Upper lobe of right lung (tissue), 1 donor: ENCODE data around the gene CAPN14. TPM values are rescaled to one million over a fixed set of nuclear protein-coding genes. Genes with fewer than 3 reads are reported as not detected.

Experiments used
- ATAC-seq: fragments of 200-7000 bp; cut with Tn5 transposase; one replicate; pipeline ENCODE4 v1.9.1; 2020; ENCODE audit warnings: mild to moderate bottlenecking, moderate library complexity
- DNase-seq: peaks from one replicate; pipeline ENCODE4 v3.0.0-alpha.2; 2020
- H3K27ac ChIP-seq: fragments of 200-600 bp; one replicate; pipeline ENCODE4 v1.8.0; 2022
- H3K27me3 ChIP-seq: fragments of 200-600 bp; one replicate; pipeline ENCODE4 v1.8.0; 2022; ENCODE audit warnings: mild to moderate bottlenecking
- H3K36me3 ChIP-seq: fragments of 200-600 bp; one replicate; pipeline ENCODE4 v1.8.0; 2022
- H3K4me1 ChIP-seq: fragments of 200-600 bp; one replicate; pipeline ENCODE4 v1.8.0; 2022
- H3K4me3 ChIP-seq: fragments of 200-600 bp; one replicate; pipeline ENCODE4 v1.8.0; 2022; ENCODE audit warnings: mild to moderate bottlenecking
- H3K9me3 ChIP-seq: fragments of 200-600 bp; one replicate; pipeline ENCODE4 v1.8.0; 2022
- CTCF ChIP-seq: fragments of 200-600 bp; IDR thresholded peaks from one replicate; pipeline ENCODE4 v1.8.0; 2022; ENCODE audit warnings: antibody characterized with exemption
- intact Hi-C: fragments of 100-400 bp; cut with DNase I; formaldehyde crosslinking; loops from one replicate; pipeline ENCODE4 v1.11.0; 2022
- long read RNA-seq: library from polyadenylated mRNA; unstranded; transcript quantifications from one replicate; pipeline ENCODE4 v2.0.0, GENCODE V29; 2021
- total RNA-seq: library from RNA; stranded (reverse); fragmentation: NEBNext Ultra II Directional; extraction: Animal tissue kit (Norgen Biotek cat#: 25700); gene quantifications from one replicate; pipeline ENCODE4 v1.2.1, GENCODE V29; 2021
- donor health status: DM: no; HTN: yes; CAD: no; lungs with severe emphysema.

CAPN14 gene
- total RNA-seq, result 0.26 TPM
- long read RNA-seq, partial matches to known transcripts, result 0 of 2 reads
- long read RNA-seq, other reads (novel, unspliced or antisense), result 2 of 2 reads

GRCh38 chr2:31217465-31218200, at the start of gene CAPN14:
TSS of gene CAPN14 (minus strand) at chr2:31217515. CDS start at chr2:31205447, 12,068 bp downstream.
- Histone ChIP-seq H3K27me3 (no peaks in the 10 kb centered on the region), H3K27ac (no peak within 1 kb of the TSS), H3K4me1 (no peaks in the 10 kb centered on the region), H3K4me3 (no peak within 1 kb of the TSS), H3K9me3 (no peaks in the 10 kb centered on the region), H3K36me3 (no peaks in the 10 kb centered on the region)
- no peak for TF ChIP-seq CTCF
- DNase-seq (no peak), ATAC-seq (no peak)
- intact Hi-C loops, result no loop called here

GRCh38 chr2:31266804-31267203, 49.5 kb upstream of the CAPN14 start:
- intact Hi-C loops, result no loop called here
- Histone ChIP-seq H3K9me3 (no peaks in the 10 kb centered on the region), H3K36me3 (no peaks in the 10 kb centered on the region), H3K4me3 (no peak overlapping the region), H3K27me3 (no peaks in the 10 kb centered on the region), H3K4me1 (no peaks in the 10 kb centered on the region), H3K27ac (no peak overlapping the region)
- no peak for TF ChIP-seq CTCF
- DNase-seq, result no peak
- no peak for ATAC-seq

DNA sequence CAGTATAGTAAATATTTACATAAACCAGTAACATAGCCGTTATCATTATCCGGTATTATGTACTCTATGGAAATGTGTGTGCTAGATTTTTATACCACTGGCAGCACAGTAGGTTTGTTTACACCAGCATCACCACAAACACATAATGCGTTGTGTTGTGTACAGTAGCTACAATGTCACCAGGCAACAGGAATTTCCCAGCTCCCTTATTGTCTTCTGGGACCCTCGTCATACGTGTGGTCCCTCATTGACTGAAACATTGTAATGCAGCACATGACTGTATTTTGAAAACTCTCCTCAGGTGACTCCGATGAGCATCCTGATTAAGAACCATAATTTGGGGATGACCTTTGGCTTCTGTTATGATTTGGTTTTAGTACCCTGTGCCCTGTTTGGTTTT, 47.9 kb upstream of the CAPN14 start:
- TF ChIP-seq CTCF, result no peak
- H3K9me3 ChIP-seq, result no peaks in the 10 kb centered on the region
- intact Hi-C loops, result no loop called here
- no peak overlapping the region for H3K4me3 ChIP-seq
- ATAC-seq (no peak), DNase-seq (no peak)
- H3K36me3 ChIP-seq, result no peaks in the 10 kb centered on the region
- no peak overlapping the region for H3K27ac ChIP-seq
- H3K4me1 ChIP-seq, result no peaks in the 10 kb centered on the region
- H3K27me3 ChIP-seq, result no peaks in the 10 kb centered on the region

DNA sequence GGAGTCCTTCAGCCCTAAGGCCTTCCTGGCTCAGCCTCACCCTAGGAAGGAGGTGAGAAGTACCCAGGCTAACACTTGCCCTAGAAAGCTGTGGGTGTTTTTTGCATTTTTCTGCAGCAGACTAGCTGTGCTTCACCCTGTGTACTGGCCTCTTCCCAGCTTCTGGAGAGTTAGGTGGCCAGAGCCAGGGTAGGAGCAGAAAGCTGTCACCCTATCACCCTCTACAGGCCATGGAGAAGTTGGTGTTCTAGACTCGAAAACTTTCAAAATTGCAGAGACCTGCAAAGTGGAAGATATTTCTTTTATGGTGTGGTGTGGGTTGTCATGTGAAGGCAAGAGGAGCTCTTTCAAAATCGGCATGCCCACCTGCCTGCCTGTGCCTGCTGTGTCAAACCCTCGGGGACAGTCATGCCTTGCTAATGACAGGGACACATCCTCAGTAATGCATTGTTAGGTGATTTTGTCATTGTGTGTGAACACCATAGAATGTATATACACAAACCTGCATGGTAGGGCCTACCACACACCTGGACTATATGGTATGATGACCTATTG, 46.4 kb upstream of the CAPN14 start:
- H3K36me3 ChIP-seq, result no peaks in the 10 kb centered on the region
- intact Hi-C loops, result no loop called here
- H3K4me1 ChIP-seq, result no peaks in the 10 kb centered on the region
- no peak overlapping the region for H3K27ac ChIP-seq
- no peak overlapping the region for H3K4me3 ChIP-seq
- ATAC-seq (no peak), DNase-seq (no peak)
- H3K27me3 ChIP-seq, result no peaks in the 10 kb centered on the region
- H3K9me3 ChIP-seq, result no peaks in the 10 kb centered on the region
- no peak for TF ChIP-seq CTCF

DNA sequence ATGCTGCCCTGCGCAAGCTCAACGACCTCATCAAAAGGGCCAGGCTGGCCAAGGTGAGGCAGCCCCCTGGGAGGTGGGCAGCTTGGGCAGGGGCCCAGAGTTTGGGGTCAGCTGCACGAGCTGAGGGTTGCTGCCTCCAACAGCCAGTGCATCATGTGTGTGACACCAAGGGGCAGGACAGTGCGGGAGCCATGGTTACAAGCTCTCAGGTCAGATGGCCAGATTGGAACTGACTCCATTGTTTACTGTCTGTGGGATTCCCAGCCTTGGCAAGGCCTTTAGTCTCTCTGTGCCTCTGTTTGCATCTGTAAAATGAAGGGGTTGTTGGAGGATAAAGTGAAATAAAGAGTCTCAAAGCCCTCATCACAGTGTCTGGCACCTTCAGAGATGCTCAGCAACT, 43.6 kb upstream of the CAPN14 start:
- Histone ChIP-seq H3K27me3 (no peaks in the 10 kb centered on the region), H3K4me3 (no peak overlapping the region), H3K27ac (no peak overlapping the region), H3K9me3 (no peaks in the 10 kb centered on the region), H3K36me3 (no peaks in the 10 kb centered on the region), H3K4me1 (no peaks in the 10 kb centered on the region)
- no peak for TF ChIP-seq CTCF
- ATAC-seq, result no peak
- no peak for DNase-seq
- intact Hi-C loops, result no loop called here
